SU-DHL-6 (cell line): ENCODE results near the gene MSL3B.

Experiments used
- H2AFZ ChIP-seq: fragments of 200-600 bp; sonication (generic); 2 replicates; pipeline ENCODE4 v1.6.1; 2014; ENCODE audit warnings: low read depth, mild to moderate bottlenecking, moderate library complexity, mixed read lengths, antibody characterized with exemption, low read length; ENCODE audit not compliant: severe bottlenecking
- H3F3A ChIP-seq: fragments of 200-600 bp; shearing (Covaris generic); 2 replicates; pipeline ENCODE4 v1.6.0; 2016; ENCODE audit warnings: antibody characterized with exemption, mild to moderate bottlenecking; ENCODE audit not compliant: insufficient read depth
- H3K27ac ChIP-seq: fragments of 200-600 bp; sonication (generic); 2 replicates; pipeline ENCODE4 v1.5.1; 2016; ENCODE audit warnings: low read depth, mild to moderate bottlenecking, low read length, moderate library complexity, mixed read lengths
- H3K27me3 ChIP-seq: fragments of 200-600 bp; sonication (generic), shearing (Covaris generic); 2 replicates; pipeline ENCODE4 v1.6.0; 2014; ENCODE audit warnings: mild to moderate bottlenecking, low read length
- H3K36me3 ChIP-seq: fragments of 200-600 bp; sonication (generic); 2 replicates; pipeline ENCODE4 v1.6.1; 2014; ENCODE audit warnings: mild to moderate bottlenecking, low read length, mixed read lengths
- H3K4me2 ChIP-seq: fragments of 300-600, 200-600 bp; shearing (Covaris generic), sonication (generic); 2 replicates; pipeline ENCODE4 v1.6.0; 2014; ENCODE audit warnings: low read length, low read depth, mild to moderate bottlenecking; ENCODE audit not compliant: poor library complexity, severe bottlenecking
- H3K4me3 ChIP-seq: fragments of 200-600 bp; sonication (generic); 2 replicates; pipeline ENCODE4 v1.5.1; 2014; ENCODE audit warnings: antibody characterized with exemption, low read length, mild to moderate bottlenecking, mixed read lengths; ENCODE audit not compliant: insufficient read depth, poor library complexity, severe bottlenecking
- H3K79me2 ChIP-seq: fragments of 200-600 bp; sonication (generic); 2 replicates; pipeline ENCODE4 v1.6.1; 2014; ENCODE audit warnings: mild to moderate bottlenecking, low read length, moderate library complexity; ENCODE audit not compliant: insufficient read depth
- H3K9ac ChIP-seq: fragments of 200-600 bp; sonication (generic); 2 replicates; pipeline ENCODE4 v1.7.0; 2014; ENCODE audit warnings: mild to moderate bottlenecking, low read length
- H3K9me2 ChIP-seq: fragments of 200-600 bp; sonication (generic); replicated peaks from 2 replicates; pipeline ENCODE4 v1.6.1; 2014; ENCODE audit warnings: low read length; ENCODE audit not compliant: insufficient read depth
- H3K9me3 ChIP-seq: fragments of 200-600 bp; sonication (generic); 2 replicates; pipeline ENCODE4 v1.6.1; 2014; ENCODE audit warnings: low read length, mixed read lengths; ENCODE audit not compliant: insufficient read depth
- H4K20me1 ChIP-seq: fragments of 200-600 bp; sonication (generic); 2 replicates; pipeline ENCODE4 v1.6.1; 2014; ENCODE audit warnings: low read depth, mild to moderate bottlenecking, antibody characterized with exemption, low read length, moderate library complexity, mixed read lengths
- EZH2phosphoT487 ChIP-seq: fragments of 200-600 bp; sonication (generic), shearing (Covaris generic); conservative IDR thresholded peaks from 2 replicates; pipeline ENCODE4 v1.6.1; 2018; ENCODE audit warnings: mild to moderate bottlenecking, antibody characterized with exemption, low read length, moderate library complexity, mixed read lengths
- TF ChIP-seq, protein P1 (sequence below): fragments of 200-600 bp; sonication (generic); IDR thresholded peaks from one replicate; pipeline ENCODE4 v1.5.1; 2017; ENCODE audit warnings: antibody characterized with exemption, mild to moderate bottlenecking, low read length, moderate library complexity; ENCODE audit not compliant: insufficient read depth, poor library complexity, severe bottlenecking

Gene MSL3B

GRCh38 chr2:233837694-233838229, 30.4 kb downstream of the MSL3B start:
- H3K4me2 ChIP-seq: peak overlapping the region; percentile 8
- peak overlapping the region; percentile 32; the same call in 1 of the 2 replicates for H3K27ac ChIP-seq
- no peak overlapping the region for H3K4me3 ChIP-seq
- H4K20me1 ChIP-seq: no peaks in the 10 kb centered on the region; the same call in 1 of the 2 replicates
- no peaks in the 10 kb centered on the region for H3K9me3 ChIP-seq
- H3K27me3 ChIP-seq: no peaks in the 10 kb centered on the region
- peaks cover 65% of the 10 kb centered on the region for H3K79me2 ChIP-seq
- H3K9me2 ChIP-seq: no peaks in the 10 kb centered on the region
- no peak overlapping the region for H2AFZ ChIP-seq
- H3F3A ChIP-seq: peaks cover 43% of the 10 kb centered on the region
- TF ChIP-seq, protein P1, sequence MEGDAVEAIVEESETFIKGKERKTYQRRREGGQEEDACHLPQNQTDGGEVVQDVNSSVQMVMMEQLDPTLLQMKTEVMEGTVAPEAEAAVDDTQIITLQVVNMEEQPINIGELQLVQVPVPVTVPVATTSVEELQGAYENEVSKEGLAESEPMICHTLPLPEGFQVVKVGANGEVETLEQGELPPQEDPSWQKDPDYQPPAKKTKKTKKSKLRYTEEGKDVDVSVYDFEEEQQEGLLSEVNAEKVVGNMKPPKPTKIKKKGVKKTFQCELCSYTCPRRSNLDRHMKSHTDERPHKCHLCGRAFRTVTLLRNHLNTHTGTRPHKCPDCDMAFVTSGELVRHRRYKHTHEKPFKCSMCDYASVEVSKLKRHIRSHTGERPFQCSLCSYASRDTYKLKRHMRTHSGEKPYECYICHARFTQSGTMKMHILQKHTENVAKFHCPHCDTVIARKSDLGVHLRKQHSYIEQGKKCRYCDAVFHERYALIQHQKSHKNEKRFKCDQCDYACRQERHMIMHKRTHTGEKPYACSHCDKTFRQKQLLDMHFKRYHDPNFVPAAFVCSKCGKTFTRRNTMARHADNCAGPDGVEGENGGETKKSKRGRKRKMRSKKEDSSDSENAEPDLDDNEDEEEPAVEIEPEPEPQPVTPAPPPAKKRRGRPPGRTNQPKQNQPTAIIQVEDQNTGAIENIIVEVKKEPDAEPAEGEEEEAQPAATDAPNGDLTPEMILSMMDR: no peak
- TF ChIP-seq EZH2phosphoT487: no peak
- H3K36me3 ChIP-seq: peaks cover 39% of the 10 kb centered on the region
- H3K9ac ChIP-seq: no peak overlapping the region

- Histone ChIP-seq H3F3A (peaks cover 57% of the 10 kb centered on the region), H3K9ac (no peak overlapping the region), H3K4me3 (no peak overlapping the region), H4K20me1 (no peaks in the 10 kb centered on the region; the same call in 1 of the 2 replicates), H3K27me3 (no peaks in the 10 kb centered on the region), H3K9me2 (no peaks in the 10 kb centered on the region), H3K79me2 (peaks cover 51% of the 10 kb centered on the region), H3K36me3 (peaks cover 26% of the 10 kb centered on the region), H3K4me2 (peak overlapping the region; percentile 1), H2AFZ (no peak overlapping the region), H3K27ac (peak overlapping the region; percentile 90), H3K9me3 (no peaks in the 10 kb centered on the region)
- TF ChIP-seq EZH2phosphoT487: no peak
- TF ChIP-seq, protein P1: no peak
Observed at GRCh38 chr2:233836359-233836758, 31.8 kb downstream of the MSL3B start.

DNA sequence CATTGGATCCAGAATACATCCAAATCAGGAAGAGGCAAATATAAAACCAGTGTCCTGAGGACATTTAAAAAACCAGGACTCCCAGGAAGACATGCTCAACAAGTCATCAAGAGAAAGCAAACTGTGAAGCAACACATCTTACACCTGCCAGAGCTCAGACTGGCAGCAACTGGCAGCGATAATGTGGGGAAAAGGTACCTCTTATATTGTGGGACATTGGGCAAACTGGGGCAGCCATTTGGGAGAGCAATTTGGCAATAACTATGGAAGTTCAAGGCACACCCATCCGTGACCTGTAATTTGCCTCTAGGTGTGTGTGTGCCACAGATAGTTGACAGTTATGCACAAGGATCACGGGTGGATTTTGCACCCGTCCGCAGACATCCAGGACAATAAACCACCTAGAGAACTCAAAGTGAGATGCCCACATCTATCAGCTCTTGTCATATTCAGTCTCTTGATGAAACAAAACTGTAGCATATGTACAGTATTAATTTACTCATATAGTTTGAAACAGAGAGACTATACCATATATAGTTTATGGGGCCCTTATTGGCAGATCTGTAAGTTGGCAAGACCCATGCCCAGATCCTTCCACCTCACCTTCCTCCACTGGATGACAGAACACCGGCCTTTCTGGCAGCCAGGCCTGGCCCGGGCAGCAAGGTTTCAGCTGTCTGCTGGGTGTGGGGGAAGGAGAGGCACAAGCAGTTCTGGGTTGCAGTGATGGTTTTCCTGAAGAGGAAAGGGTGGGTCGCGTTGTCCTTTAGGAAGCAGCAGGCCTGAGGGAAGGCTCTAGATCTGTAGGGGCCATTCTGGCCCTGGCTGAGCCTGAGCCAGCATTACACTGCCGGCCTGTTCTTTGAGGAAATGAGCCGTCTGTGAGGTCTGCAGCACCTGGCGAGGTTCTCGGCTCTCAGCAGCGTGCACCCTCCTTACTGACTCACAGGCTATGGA, 32.7 kb downstream of the MSL3B start:
- H3K27ac ChIP-seq: peak overlapping the region; percentile 90
- peaks cover 19% of the 10 kb centered on the region for H3K36me3 ChIP-seq
- no peaks in the 10 kb centered on the region for H3K9me3 ChIP-seq
- H3K4me3 ChIP-seq: no peak overlapping the region
- no peaks in the 10 kb centered on the region; the same call in 1 of the 2 replicates for H4K20me1 ChIP-seq
- H3K4me2 ChIP-seq: peak overlapping the region; percentile 0
- no peak for TF ChIP-seq EZH2phosphoT487
- TF ChIP-seq, protein P1: no peak
- H3K27me3 ChIP-seq: no peaks in the 10 kb centered on the region
- H2AFZ ChIP-seq: no peak overlapping the region
- H3F3A ChIP-seq: peaks cover 59% of the 10 kb centered on the region
- no peaks in the 10 kb centered on the region for H3K9me2 ChIP-seq
- H3K9ac ChIP-seq: no peak overlapping the region
- H3K79me2 ChIP-seq: peaks cover 42% of the 10 kb centered on the region
